SU-DHL-6 (cell line): Measurements from ENCODE around the gene PTK6.

ENCODE experiments used
- H2AFZ ChIP-seq: fragments of 200-600 bp; sonication (generic); 2 replicates; pipeline ENCODE4 v1.6.1; 2014; ENCODE audit warnings: low read depth, mild to moderate bottlenecking, moderate library complexity, mixed read lengths, antibody characterized with exemption, low read length; ENCODE audit not compliant: severe bottlenecking
- H3F3A ChIP-seq: fragments of 200-600 bp; shearing (Covaris generic); 2 replicates; pipeline ENCODE4 v1.6.0; 2016; ENCODE audit warnings: antibody characterized with exemption, mild to moderate bottlenecking; ENCODE audit not compliant: insufficient read depth
- H3K27ac ChIP-seq: fragments of 200-600 bp; sonication (generic); 2 replicates; pipeline ENCODE4 v1.5.1; 2016; ENCODE audit warnings: low read depth, mild to moderate bottlenecking, low read length, moderate library complexity, mixed read lengths
- H3K27me3 ChIP-seq: fragments of 200-600 bp; sonication (generic), shearing (Covaris generic); 2 replicates; pipeline ENCODE4 v1.6.0; 2014; ENCODE audit warnings: mild to moderate bottlenecking, low read length
- H3K36me3 ChIP-seq: fragments of 200-600 bp; sonication (generic); 2 replicates; pipeline ENCODE4 v1.6.1; 2014; ENCODE audit warnings: mild to moderate bottlenecking, low read length, mixed read lengths
- H3K4me2 ChIP-seq: fragments of 300-600, 200-600 bp; shearing (Covaris generic), sonication (generic); 2 replicates; pipeline ENCODE4 v1.6.0; 2014; ENCODE audit warnings: low read length, low read depth, mild to moderate bottlenecking; ENCODE audit not compliant: poor library complexity, severe bottlenecking
- H3K4me3 ChIP-seq: fragments of 200-600 bp; sonication (generic); 2 replicates; pipeline ENCODE4 v1.5.1; 2014; ENCODE audit warnings: antibody characterized with exemption, low read length, mild to moderate bottlenecking, mixed read lengths; ENCODE audit not compliant: insufficient read depth, poor library complexity, severe bottlenecking
- H3K79me2 ChIP-seq: fragments of 200-600 bp; sonication (generic); 2 replicates; pipeline ENCODE4 v1.6.1; 2014; ENCODE audit warnings: mild to moderate bottlenecking, low read length, moderate library complexity; ENCODE audit not compliant: insufficient read depth
- H3K9ac ChIP-seq: fragments of 200-600 bp; sonication (generic); 2 replicates; pipeline ENCODE4 v1.7.0; 2014; ENCODE audit warnings: mild to moderate bottlenecking, low read length
- H3K9me2 ChIP-seq: fragments of 200-600 bp; sonication (generic); replicated peaks from 2 replicates; pipeline ENCODE4 v1.6.1; 2014; ENCODE audit warnings: low read length; ENCODE audit not compliant: insufficient read depth
- H3K9me3 ChIP-seq: fragments of 200-600 bp; sonication (generic); 2 replicates; pipeline ENCODE4 v1.6.1; 2014; ENCODE audit warnings: low read length, mixed read lengths; ENCODE audit not compliant: insufficient read depth
- H4K20me1 ChIP-seq: fragments of 200-600 bp; sonication (generic); 2 replicates; pipeline ENCODE4 v1.6.1; 2014; ENCODE audit warnings: low read depth, mild to moderate bottlenecking, antibody characterized with exemption, low read length, moderate library complexity, mixed read lengths
- CTCF ChIP-seq: fragments of 200-600 bp; sonication (generic); IDR thresholded peaks from one replicate; pipeline ENCODE4 v1.5.1; 2017; ENCODE audit warnings: antibody characterized with exemption, mild to moderate bottlenecking, low read length, moderate library complexity; ENCODE audit not compliant: insufficient read depth, poor library complexity, severe bottlenecking
- EZH2phosphoT487 ChIP-seq: fragments of 200-600 bp; sonication (generic), shearing (Covaris generic); conservative IDR thresholded peaks from 2 replicates; pipeline ENCODE4 v1.6.1; 2018; ENCODE audit warnings: mild to moderate bottlenecking, antibody characterized with exemption, low read length, moderate library complexity, mixed read lengths

Gene PTK6

GRCh38 chr20:63505281-63505680, 31.9 kb downstream of the PTK6 start:
- H3K27me3 ChIP-seq: no peaks in the 10 kb centered on the region
- TF ChIP-seq EZH2phosphoT487 (no peak), CTCF (no peak)

GRCh38 chr20:63504642-63505041, 32.5 kb downstream of the PTK6 start:
- Histone ChIP-seq H3K4me3 (no peak overlapping the region), H4K20me1 (no peaks in the 10 kb centered on the region), H3K9ac (no peak overlapping the region), H3K79me2 (no peaks in the 10 kb centered on the region), H3K27me3 (no peaks in the 10 kb centered on the region), H2AFZ (no peak overlapping the region), H3K9me3 (no peaks in the 10 kb centered on the region), H3K9me2 (no peaks in the 10 kb centered on the region), H3K36me3 (no peaks in the 10 kb centered on the region), H3F3A (no peaks in the 10 kb centered on the region), H3K27ac (no peak overlapping the region), H3K4me2 (no peak overlapping the region)
- TF ChIP-seq CTCF (no peak), EZH2phosphoT487 (no peak)

More at GRCh38 chr20:63505281-63505680, 31.9 kb downstream of the PTK6 start:
- H3F3A ChIP-seq: no peaks in the 10 kb centered on the region
- no peaks in the 10 kb centered on the region for H3K36me3 ChIP-seq
- H2AFZ ChIP-seq: no peak overlapping the region
- no peaks in the 10 kb centered on the region for H3K9me2 ChIP-seq
- H3K4me2 ChIP-seq: no peak overlapping the region
- no peak overlapping the region for H3K4me3 ChIP-seq
- no peak overlapping the region for H3K27ac ChIP-seq
- no peaks in the 10 kb centered on the region for H3K79me2 ChIP-seq
- no peak overlapping the region for H3K9ac ChIP-seq
- no peaks in the 10 kb centered on the region for H4K20me1 ChIP-seq
- H3K9me3 ChIP-seq: no peaks in the 10 kb centered on the region

- no peaks in the 10 kb centered on the region for H3K79me2 ChIP-seq
- TF ChIP-seq EZH2phosphoT487 (no peak), CTCF (no peak)
- no peaks in the 10 kb centered on the region for H3K9me2 ChIP-seq
- no peaks in the 10 kb centered on the region for H4K20me1 ChIP-seq
- no peak overlapping the region for H3K4me3 ChIP-seq
- no peak overlapping the region for H3K9ac ChIP-seq
- no peaks in the 10 kb centered on the region for H3K9me3 ChIP-seq
- no peaks in the 10 kb centered on the region for H3K27me3 ChIP-seq
- no peak overlapping the region for H3K27ac ChIP-seq
- no peak overlapping the region for H2AFZ ChIP-seq
- H3F3A ChIP-seq: no peaks in the 10 kb centered on the region
- H3K36me3 ChIP-seq: no peaks in the 10 kb centered on the region
- no peak overlapping the region for H3K4me2 ChIP-seq
These were observed 33.7 kb downstream of the PTK6 start for GRCh38 chr20:63503524-63503923.
